DMS53 (cell line): Measurements from ENCODE around the gene PTPRS.
"Not testable (repeated sequence)": the region's sequence is repeated elsewhere in the genome, so short reads cannot be mapped to it uniquely, and the experiment has no call there.

Source experiments
- DNase-seq: peaks from one replicate; lab custom pipeline; 2025; lab: John Stamatoyannopoulos, UW

Gene PTPRS

GRCh38 chr19:5333581-5334365 lies 6.8 kb downstream of the PTPRS start:
- no peak for DNase-seq

GRCh38 chr19:5332501-5332900 lies 8.1 kb downstream of the PTPRS start:
- DNase-seq: no peak

- no peak for DNase-seq
These were observed 8.8 kb downstream of the PTPRS start for GRCh38 chr19:5331790-5332189.

- DNase-seq: no peak
These were observed 10.3 kb downstream of the PTPRS start for GRCh38 chr19:5330307-5330720.

- DNase-seq: no peak
These were observed 11.5 kb downstream of the PTPRS start for GRCh38 chr19:5329141-5329540.

- not testable (repeated sequence) for DNase-seq
These were observed 12.2 kb downstream of the PTPRS start for GRCh38 chr19:5328407-5328806.

- no peak for DNase-seq
These were observed 13.5 kb downstream of the PTPRS start for GRCh38 chr19:5326986-5327623.

GRCh38 chr19:5326545-5326944 lies 14.1 kb downstream of the PTPRS start:
- DNase-seq: no peak

GRCh38 chr19:5324947-5325346 lies 15.7 kb downstream of the PTPRS start:
- no peak for DNase-seq

GRCh38 chr19:5323475-5323811 lies 17.2 kb downstream of the PTPRS start:
- DNase-seq: no peak

- no peak for DNase-seq
These were observed 18.5 kb downstream of the PTPRS start for GRCh38 chr19:5321851-5322681.

- DNase-seq: no peak
These were observed 19.5 kb downstream of the PTPRS start for GRCh38 chr19:5321066-5321642.

- DNase-seq: no peak
These were observed 21.1 kb downstream of the PTPRS start for GRCh38 chr19:5319516-5319915.

- no peak for DNase-seq
These were observed 22.3 kb downstream of the PTPRS start for GRCh38 chr19:5318306-5318705.

GRCh38 chr19:5317321-5317720 lies 23.3 kb downstream of the PTPRS start:
- no peak for DNase-seq

- no peak for DNase-seq
These were observed 24.5 kb downstream of the PTPRS start for GRCh38 chr19:5316138-5316537.

- no peak for DNase-seq
These were observed 25.7 kb downstream of the PTPRS start for GRCh38 chr19:5314907-5315298.

GRCh38 chr19:5314012-5314906 lies 26.4 kb downstream of the PTPRS start:
- no peak for DNase-seq

- peak; percentile 25 for DNase-seq
These were observed 27.3 kb downstream of the PTPRS start for GRCh38 chr19:5313307-5313706.

- DNase-seq: no peak
These were observed 28.6 kb downstream of the PTPRS start for GRCh38 chr19:5312058-5312457.

- no peak for DNase-seq
These were observed 31.0 kb downstream of the PTPRS start for GRCh38 chr19:5309438-5310204.
